ENCODE results near the gene CAND1. TPM values are rescaled to one million over a fixed set of nuclear protein-coding genes. Genes with fewer than 3 reads are reported as not detected.
A peak's percentile ranks its signal among the peaks of the same experiment; 100 is the strongest.
"Not testable (repeated sequence)": the region's sequence is repeated elsewhere in the genome, so short reads cannot be mapped to it uniquely, and the experiment has no call there.

Gene CAND1
- total and polyA plus RNA-seq, 5 donors from 2014 or later: 69.9 to 111 (median 81.1) TPM

GRCh38 chr12:67326637-67327036 is 57.5 kb downstream of the CAND1 start:
- H3K27ac ChIP-seq (ENCODE audit: insufficient read depth, low read length, poor library complexity, severe bottlenecking): no peak overlapping the region
- H3K27me3 ChIP-seq (ENCODE audit: control insufficient read depth, insufficient read depth, low read length): no peaks in the 10 kb centered on the region
- peaks cover 0 to 6% (median 0%) of the 10 kb centered on the region in 7 donors for H3K9me3 Mint-ChIP-seq
- H3K4me1 ChIP-seq (ENCODE audit: control insufficient read depth, insufficient read depth, low read length, poor library complexity, severe bottlenecking): no peaks in the 10 kb centered on the region
- H3K4me3 ChIP-seq (ENCODE audit: low read depth, low read length): no peak overlapping the region
- no peaks in the 10 kb centered on the region for H3K9me3 ChIP-seq (ENCODE audit: control insufficient read depth in 2 of 2, low read length in 2 of 2)
- H3K36me3 Mint-ChIP-seq: peaks cover 6% of the 10 kb centered on the region
- no peak for ATAC-seq (ENCODE audit: low read depth in 2 of 2)
- H3K27ac Mint-ChIP-seq: no peak overlapping the region
- H3K36me3 ChIP-seq (ENCODE audit: control insufficient read depth, insufficient read depth, low read length): no peaks in the 10 kb centered on the region
- DNase-seq: no peak
- no peaks in the 10 kb centered on the region for H3K27me3 Mint-ChIP-seq
- H3K4me3 Mint-ChIP-seq: no peak overlapping the region
- peaks cover 0 to 8% (median 4%) of the 10 kb centered on the region in 4 donors for H3K4me1 Mint-ChIP-seq

DNA sequence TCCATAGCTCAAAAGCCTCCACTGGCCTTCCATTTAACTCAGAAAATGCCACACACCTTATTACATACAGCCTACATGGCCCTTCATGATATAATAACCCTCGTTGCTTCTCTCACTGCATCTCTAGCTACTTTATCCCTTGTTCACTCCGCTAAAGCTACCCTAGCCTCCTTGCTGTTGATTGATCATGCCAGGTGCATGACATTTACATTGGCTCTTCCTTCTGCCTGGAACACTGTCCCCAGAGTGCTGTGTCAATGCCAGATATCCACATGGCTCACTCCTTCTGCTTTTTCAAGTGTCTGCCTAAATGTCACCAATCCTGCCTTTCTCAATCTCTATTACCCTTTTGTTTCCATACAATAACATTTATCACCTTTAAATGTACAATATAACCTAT is 58.3 kb downstream of the CAND1 start:
- Mint-ChIP-seq H3K4me1 (peaks cover 0 to 6% (median 2%) of the 10 kb centered on the region in 4 donors), H3K27me3 (no peaks in the 10 kb centered on the region), H3K4me3 (no peak overlapping the region), H3K36me3 (no peaks in the 10 kb centered on the region), H3K27ac (no peak overlapping the region), H3K9me3 (peaks cover 0 to 6% (median 0%) of the 10 kb centered on the region in 7 donors)
- no peaks in the 10 kb centered on the region for H3K4me1 ChIP-seq (ENCODE audit: control insufficient read depth, insufficient read depth, low read length, poor library complexity, severe bottlenecking)
- no peaks in the 10 kb centered on the region for H3K9me3 ChIP-seq (ENCODE audit: control insufficient read depth in 2 of 2, low read length in 2 of 2)
- no peaks in the 10 kb centered on the region for H3K36me3 ChIP-seq (ENCODE audit: control insufficient read depth, insufficient read depth, low read length)
- no peak for DNase-seq
- H3K4me3 ChIP-seq (ENCODE audit: low read depth, low read length): no peak overlapping the region
- no peak overlapping the region for H3K27ac ChIP-seq (ENCODE audit: insufficient read depth, low read length, poor library complexity, severe bottlenecking)
- ATAC-seq (ENCODE audit: low read depth in 2 of 2): no peak
- H3K27me3 ChIP-seq (ENCODE audit: control insufficient read depth, insufficient read depth, low read length): no peaks in the 10 kb centered on the region

GRCh38 chr12:67331123-67331522 is 62.0 kb downstream of the CAND1 start:
- Histone ChIP-seq H3K4me3 (ENCODE audit: low read depth, low read length) (no peak overlapping the region), H3K27ac (ENCODE audit: insufficient read depth, low read length, poor library complexity, severe bottlenecking) (no peak overlapping the region), H3K9me3 (ENCODE audit: control insufficient read depth in 2 of 2, low read length in 2 of 2) (peaks cover 0 to 2% of the 10 kb centered on the region in 2 experiments), H3K4me1 (ENCODE audit: control insufficient read depth, insufficient read depth, low read length, poor library complexity, severe bottlenecking) (no peaks in the 10 kb centered on the region), H3K36me3 (ENCODE audit: control insufficient read depth, insufficient read depth, low read length) (no peaks in the 10 kb centered on the region), H3K27me3 (ENCODE audit: control insufficient read depth, insufficient read depth, low read length) (no peaks in the 10 kb centered on the region)
- no peak overlapping the region for H3K4me3 Mint-ChIP-seq
- no peaks in the 10 kb centered on the region for H3K27me3 Mint-ChIP-seq
- peak in 1 of 3 donors; percentile 26 for DNase-seq
- H3K27ac Mint-ChIP-seq: no peak overlapping the region
- peaks cover 4% of the 10 kb centered on the region for H3K36me3 Mint-ChIP-seq
- peaks cover 0 to 6% (median 1%) of the 10 kb centered on the region in 4 donors for H3K4me1 Mint-ChIP-seq
- H3K9me3 Mint-ChIP-seq: peaks cover 0 to 10% (median 4%) of the 10 kb centered on the region in 7 donors
- no peak for ATAC-seq (ENCODE audit: low read depth in 2 of 2)

GRCh38 chr12:67331828-67332227 is 62.7 kb downstream of the CAND1 start:
- ATAC-seq (ENCODE audit: low read depth in 2 of 2) (no peak), DNase-seq (no peak)
- H3K27me3 ChIP-seq (ENCODE audit: control insufficient read depth, insufficient read depth, low read length): no peaks in the 10 kb centered on the region
- no peak overlapping the region for H3K4me3 Mint-ChIP-seq
- H3K27me3 Mint-ChIP-seq: no peaks in the 10 kb centered on the region
- H3K9me3 Mint-ChIP-seq: peaks cover 0 to 10% (median 4%) of the 10 kb centered on the region in 7 donors
- H3K4me3 ChIP-seq (ENCODE audit: low read depth, low read length): no peak overlapping the region
- no peak overlapping the region for H3K27ac ChIP-seq (ENCODE audit: insufficient read depth, low read length, poor library complexity, severe bottlenecking)
- H3K9me3 ChIP-seq (ENCODE audit: control insufficient read depth in 2 of 2, low read length in 2 of 2): peaks cover 0 to 2% of the 10 kb centered on the region in 2 experiments
- H3K27ac Mint-ChIP-seq: no peak overlapping the region
- no peaks in the 10 kb centered on the region for H3K36me3 ChIP-seq (ENCODE audit: control insufficient read depth, insufficient read depth, low read length)
- H3K4me1 Mint-ChIP-seq: peaks cover 0 to 6% (median 1%) of the 10 kb centered on the region in 4 donors
- no peaks in the 10 kb centered on the region for H3K4me1 ChIP-seq (ENCODE audit: control insufficient read depth, insufficient read depth, low read length, poor library complexity, severe bottlenecking)
- peaks cover 4% of the 10 kb centered on the region for H3K36me3 Mint-ChIP-seq

DNA sequence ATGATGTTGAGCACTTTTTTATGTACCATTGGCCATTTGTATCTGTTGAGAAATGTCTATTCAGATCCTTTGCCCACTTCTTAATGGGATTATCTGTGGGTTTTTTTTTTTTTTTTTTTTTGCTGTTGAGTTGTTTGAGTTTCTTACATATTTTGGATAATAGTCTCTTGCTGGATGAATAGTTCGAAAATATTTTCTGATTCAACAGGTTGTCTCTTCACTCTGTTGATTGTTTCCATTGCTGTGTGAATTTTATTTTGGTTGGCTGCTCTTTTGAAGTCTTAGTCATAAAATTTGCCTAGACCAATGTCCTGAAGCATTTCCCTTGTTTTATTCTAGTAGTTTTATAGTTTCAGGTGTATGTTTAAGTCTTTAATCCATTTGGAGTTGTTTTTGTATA is 64.5 kb downstream of the CAND1 start:
- Histone ChIP-seq H3K27me3 (ENCODE audit: control insufficient read depth, insufficient read depth, low read length) (no peaks in the 10 kb centered on the region), H3K36me3 (ENCODE audit: control insufficient read depth, insufficient read depth, low read length) (no peaks in the 10 kb centered on the region), H3K4me3 (ENCODE audit: low read depth, low read length) (no peak overlapping the region), H3K27ac (ENCODE audit: insufficient read depth, low read length, poor library complexity, severe bottlenecking) (no peak overlapping the region), H3K4me1 (ENCODE audit: control insufficient read depth, insufficient read depth, low read length, poor library complexity, severe bottlenecking) (no peaks in the 10 kb centered on the region), H3K9me3 (ENCODE audit: control insufficient read depth in 2 of 2, low read length in 2 of 2) (peaks cover 8 to 10% of the 10 kb centered on the region in 2 experiments)
- H3K27me3 Mint-ChIP-seq: peaks cover 1% of the 10 kb centered on the region
- ATAC-seq (ENCODE audit: low read depth in 2 of 2): no peak
- H3K4me3 Mint-ChIP-seq: no peak overlapping the region
- peaks cover 0 to 6% (median 1%) of the 10 kb centered on the region in 4 donors for H3K4me1 Mint-ChIP-seq
- H3K36me3 Mint-ChIP-seq: peaks cover 10% of the 10 kb centered on the region
- no peak overlapping the region for H3K27ac Mint-ChIP-seq
- no peak for DNase-seq
- H3K9me3 Mint-ChIP-seq: peaks cover 0 to 27% (median 8%) of the 10 kb centered on the region in 7 donors

GRCh38 chr12:67338426-67338825 is 69.3 kb downstream of the CAND1 start:
- Histone ChIP-seq H3K27me3 (ENCODE audit: control insufficient read depth, insufficient read depth, low read length) (no peaks in the 10 kb centered on the region), H3K36me3 (ENCODE audit: control insufficient read depth, insufficient read depth, low read length) (no peaks in the 10 kb centered on the region), H3K27ac (ENCODE audit: insufficient read depth, low read length, poor library complexity, severe bottlenecking) (no peak overlapping the region), H3K4me3 (ENCODE audit: low read depth, low read length) (no peak overlapping the region), H3K9me3 (ENCODE audit: control insufficient read depth in 2 of 2, low read length in 2 of 2) (peaks cover 17 to 23% of the 10 kb centered on the region in 2 experiments), H3K4me1 (ENCODE audit: control insufficient read depth, insufficient read depth, low read length, poor library complexity, severe bottlenecking) (no peaks in the 10 kb centered on the region)
- Mint-ChIP-seq H3K9me3 (peaks cover 3 to 44% (median 18%) of the 10 kb centered on the region in 7 donors), H3K36me3 (peaks cover 16% of the 10 kb centered on the region), H3K4me1 (no peaks in the 10 kb centered on the region), H3K4me3 (no peak overlapping the region), H3K27ac (no peak overlapping the region), H3K27me3 (peaks cover 7% of the 10 kb centered on the region)
- DNase-seq (no peak), ATAC-seq (ENCODE audit: low read depth in 2 of 2) (no peak)

DNA sequence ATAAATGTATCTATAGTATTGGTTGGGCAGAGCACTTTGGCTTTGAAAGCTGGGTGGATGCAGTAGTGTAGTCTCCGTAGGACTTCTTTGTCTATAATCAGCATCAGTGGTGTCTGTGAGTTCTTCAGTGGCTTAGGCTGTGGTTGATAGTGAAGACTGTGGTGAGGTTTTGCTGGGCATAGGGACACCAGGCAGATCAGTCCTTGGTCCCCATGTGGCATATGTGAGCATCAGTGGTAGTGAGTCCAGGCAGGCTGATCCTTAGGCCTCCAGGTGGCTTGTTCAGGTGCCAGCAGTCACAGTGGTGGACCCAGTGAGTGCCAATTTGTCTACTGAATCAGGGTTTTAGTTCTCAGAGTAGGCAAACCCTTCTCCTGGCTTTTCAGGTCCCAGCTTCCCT is 70.4 kb downstream of the CAND1 start:
- Mint-ChIP-seq H3K4me1 (no peaks in the 10 kb centered on the region), H3K27me3 (peaks cover 7% of the 10 kb centered on the region), H3K36me3 (peaks cover 15% of the 10 kb centered on the region), H3K27ac (no peak overlapping the region), H3K4me3 (no peak overlapping the region), H3K9me3 (peaks cover 2 to 42% (median 18%) of the 10 kb centered on the region in 7 donors)
- Histone ChIP-seq H3K4me1 (ENCODE audit: control insufficient read depth, insufficient read depth, low read length, poor library complexity, severe bottlenecking) (no peaks in the 10 kb centered on the region), H3K27me3 (ENCODE audit: control insufficient read depth, insufficient read depth, low read length) (no peaks in the 10 kb centered on the region), H3K36me3 (ENCODE audit: control insufficient read depth, insufficient read depth, low read length) (no peaks in the 10 kb centered on the region), H3K4me3 (ENCODE audit: low read depth, low read length) (no peak overlapping the region), H3K9me3 (ENCODE audit: control insufficient read depth in 2 of 2, low read length in 2 of 2) (peaks cover 17 to 23% of the 10 kb centered on the region in 2 experiments), H3K27ac (ENCODE audit: insufficient read depth, low read length, poor library complexity, severe bottlenecking) (no peak overlapping the region)
- no peak for ATAC-seq (ENCODE audit: low read depth in 2 of 2)
- no peak for DNase-seq

GRCh38 chr12:67341086-67341485 is 71.9 kb downstream of the CAND1 start:
- H3K9me3 Mint-ChIP-seq: peaks cover 2 to 38% (median 18%) of the 10 kb centered on the region in 7 donors
- ATAC-seq (ENCODE audit: low read depth in 2 of 2): not testable (repeated sequence)

More at GRCh38 chr12:67341086-67341485, 71.9 kb downstream of the CAND1 start:
- not testable (repeated sequence) for H3K27me3 Mint-ChIP-seq; H3K4me3 Mint-ChIP-seq; DNase-seq; H3K27ac Mint-ChIP-seq; H3K4me1 ChIP-seq (ENCODE audit: control insufficient read depth, insufficient read depth, low read length, poor library complexity, severe bottlenecking); H3K27me3 ChIP-seq (ENCODE audit: control insufficient read depth, insufficient read depth, low read length); H3K4me3 ChIP-seq (ENCODE audit: low read depth, low read length); H3K36me3 ChIP-seq (ENCODE audit: control insufficient read depth, insufficient read depth, low read length); H3K4me1 Mint-ChIP-seq; H3K27ac ChIP-seq (ENCODE audit: insufficient read depth, low read length, poor library complexity, severe bottlenecking)
- peaks cover 17 to 21% of the 10 kb centered on the region in 2 experiments for H3K9me3 ChIP-seq (ENCODE audit: control insufficient read depth in 2 of 2, low read length in 2 of 2)
- peaks cover 12% of the 10 kb centered on the region for H3K36me3 Mint-ChIP-seq
